ENCODE data around the gene ADGRE2.

GRCh38 chr19:14809272-14810057 lies 31.1 kb upstream of the ADGRE2 start:
- TF ChIP-seq CTCF (conservative IDR thresholded peaks at IDR 0.05; ENCODE audit: low read depth, low read length) (no peak), EZH2 (IDR thresholded peaks at IDR 0.05; ENCODE audit: low read length, unreplicated experiment) (no peak)

All from PC-3 (cell line).